Dedifferentiated amniotic fluid mesenchymal stem cell (primary cell): ENCODE data around the gene SAG.
"Not testable (repeated sequence)": the region's sequence is repeated elsewhere in the genome, so short reads cannot be mapped to it uniquely, and the experiment has no call there.

Source experiments
- DNase-seq: peaks from one replicate; pipeline ENCODE4 v3.0.0-alpha.2; 2016; ENCODE audit errors: extremely low spot score

Gene SAG

DNA sequence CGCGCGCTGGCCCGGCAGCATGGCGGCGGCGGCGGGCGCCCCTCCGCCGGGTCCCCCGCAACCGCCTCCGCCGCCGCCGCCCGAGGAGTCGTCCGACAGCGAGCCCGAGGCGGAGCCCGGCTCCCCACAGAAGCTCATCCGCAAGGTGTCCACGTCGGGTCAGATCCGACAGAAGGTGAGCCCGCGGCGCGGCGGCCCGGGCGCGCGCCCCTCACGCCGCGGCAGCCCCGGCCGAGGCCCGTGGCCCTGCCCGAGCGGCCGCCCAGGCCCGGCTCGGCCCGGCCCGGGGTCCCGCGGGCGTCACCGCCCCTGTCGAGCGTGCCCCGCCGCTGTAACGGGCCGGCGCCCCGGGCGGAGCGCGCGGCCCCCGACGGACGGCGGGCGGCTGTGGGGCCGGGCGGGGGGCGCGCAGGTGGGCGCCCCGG is 46.9 kb downstream of the SAG start:
- no peak for DNase-seq

DNA sequence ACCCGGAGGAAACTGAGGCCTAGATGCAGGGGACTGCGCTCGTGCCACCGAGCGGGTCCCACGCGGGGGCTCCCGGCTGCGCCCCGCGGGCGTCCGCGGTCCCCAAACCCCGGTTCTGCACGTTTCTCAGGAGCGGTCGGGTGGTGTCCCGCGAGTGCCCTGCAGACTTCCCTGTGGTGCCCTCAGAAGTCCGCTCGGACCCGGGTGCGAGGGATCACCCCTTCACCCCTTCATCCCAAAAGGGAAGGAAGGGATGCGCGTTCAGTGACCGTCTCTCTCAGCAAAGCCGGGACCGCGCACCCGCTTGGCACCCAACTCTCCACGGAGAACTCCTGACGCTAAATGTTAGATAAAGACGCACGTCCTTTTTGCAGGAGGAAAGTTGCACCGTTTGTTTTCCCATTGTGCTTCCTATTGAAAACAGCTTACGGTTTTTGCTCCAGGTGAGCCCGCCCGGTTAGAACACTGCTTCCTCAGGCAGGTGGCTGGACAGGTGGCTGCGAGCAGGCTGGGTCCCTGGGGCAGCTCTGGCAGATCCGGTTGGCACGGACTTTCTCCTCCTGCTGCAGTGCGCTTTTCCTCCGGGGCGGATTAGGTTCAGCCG is 47.5 kb downstream of the SAG start:
- DNase-seq, result no peak

DNA sequence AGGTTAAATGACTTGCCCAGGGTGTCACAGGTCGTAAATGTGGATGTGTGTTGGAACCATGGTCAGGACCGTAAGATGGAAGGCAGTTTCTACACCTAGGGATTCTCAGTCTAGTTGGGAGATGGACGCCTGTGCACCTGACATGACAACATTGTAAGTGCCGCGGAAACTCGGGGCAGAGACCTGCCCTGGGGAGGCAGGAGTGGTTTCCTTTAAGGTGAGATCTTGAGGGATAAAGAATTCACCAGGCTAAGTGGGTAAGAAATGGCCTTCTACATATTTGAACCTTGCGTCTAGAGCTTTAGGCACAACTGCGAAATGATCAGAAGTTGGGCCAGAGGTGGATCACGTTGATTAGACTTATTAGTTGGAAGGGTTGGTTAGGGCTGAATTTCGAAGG is 48.3 kb downstream of the SAG start:
- no peak for DNase-seq

DNA sequence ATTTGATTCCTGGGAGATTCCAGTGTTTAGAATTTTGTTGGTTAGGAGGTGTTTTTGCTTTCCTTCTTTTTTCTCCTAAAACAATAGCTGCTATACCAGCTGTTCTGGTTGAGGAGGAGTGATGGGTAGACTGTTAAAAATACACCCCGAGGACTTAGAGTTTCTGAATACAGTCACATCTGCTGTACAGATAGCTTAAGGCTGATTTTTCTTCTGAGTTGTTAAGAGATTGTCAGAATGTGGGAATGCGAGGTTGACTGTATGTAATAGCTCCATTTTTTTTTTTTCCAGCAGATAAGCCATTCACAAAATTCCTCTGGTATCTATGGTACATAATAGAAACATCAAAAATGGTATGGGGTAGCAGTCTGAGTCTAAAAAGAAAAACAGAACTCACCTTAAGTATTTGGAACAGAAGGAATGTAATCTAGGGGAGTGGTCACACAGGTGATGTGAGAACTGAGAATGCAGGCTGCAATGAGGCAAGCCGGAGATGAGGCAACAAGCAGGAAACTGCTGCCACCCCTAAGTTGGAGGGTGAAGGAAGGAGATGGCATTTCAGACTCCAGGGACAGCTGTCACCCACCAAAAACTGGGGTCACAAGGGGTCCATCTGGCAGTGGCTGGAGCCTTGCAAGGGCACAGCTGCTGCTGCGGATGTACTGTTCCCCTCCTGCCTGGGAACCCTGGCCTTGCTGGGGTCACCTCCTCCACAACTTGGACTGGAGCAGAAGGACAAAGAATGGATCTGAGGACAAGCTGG is 49.1 kb downstream of the SAG start:
- DNase-seq, result no peak

DNA sequence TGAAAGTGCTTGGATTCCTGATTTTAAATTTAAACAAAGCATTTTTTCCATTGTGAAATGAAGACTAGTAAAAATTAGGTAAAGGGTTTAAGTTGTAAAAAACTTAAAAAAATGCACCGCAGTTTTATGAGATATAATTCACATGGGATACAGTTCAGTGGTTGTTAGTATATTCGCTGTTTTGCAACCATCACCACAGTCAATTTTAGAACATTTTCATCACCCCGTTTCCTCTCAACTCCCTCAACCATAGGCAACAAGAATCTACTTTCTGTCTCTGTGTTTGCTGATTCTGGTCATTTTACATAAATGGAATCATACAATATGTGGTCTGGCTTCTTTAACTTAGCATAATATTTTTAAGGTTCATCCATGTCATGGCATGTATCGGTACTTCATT is 50.7 kb downstream of the SAG start:
- no peak for DNase-seq

DNA sequence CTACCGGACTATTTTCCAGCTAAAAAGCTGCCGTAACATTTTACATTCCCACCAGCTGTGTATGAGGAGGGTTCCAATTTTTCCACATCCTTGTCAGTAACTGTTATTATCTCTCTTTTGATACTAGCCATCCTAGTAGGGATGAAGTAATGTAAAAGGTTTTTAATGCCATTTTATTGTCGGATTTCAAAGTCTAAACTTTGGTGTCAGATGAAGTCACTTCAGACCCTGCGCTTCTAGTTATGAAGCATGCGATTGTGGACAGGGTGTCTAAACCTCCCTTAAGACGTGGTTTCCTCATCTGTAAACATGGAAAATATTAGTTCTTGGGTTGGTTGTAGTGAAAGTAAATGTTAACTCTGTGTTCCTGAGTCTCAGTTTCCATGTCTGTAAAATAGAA is 51.3 kb downstream of the SAG start:
- no peak for DNase-seq

DNA sequence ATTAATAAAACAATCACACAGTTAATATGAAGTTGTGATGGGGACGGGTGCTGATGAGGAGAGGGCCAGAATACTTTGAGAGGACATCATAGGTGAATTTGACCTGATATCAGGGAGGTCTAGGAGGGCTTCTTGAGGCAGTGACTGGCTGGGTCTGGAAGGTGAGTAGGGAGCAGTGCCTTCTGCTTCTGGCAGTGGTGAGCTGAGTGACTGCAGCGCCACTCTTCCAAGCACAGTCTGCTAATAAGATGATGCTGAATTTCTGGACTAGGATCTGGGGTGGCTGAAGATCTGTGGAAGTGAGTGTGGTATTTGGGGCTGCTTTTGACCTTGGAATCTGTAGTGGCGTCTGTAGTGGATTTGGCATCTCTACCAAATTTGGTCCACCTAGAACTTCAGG is 52.2 kb downstream of the SAG start:
- DNase-seq, result no peak

DNA sequence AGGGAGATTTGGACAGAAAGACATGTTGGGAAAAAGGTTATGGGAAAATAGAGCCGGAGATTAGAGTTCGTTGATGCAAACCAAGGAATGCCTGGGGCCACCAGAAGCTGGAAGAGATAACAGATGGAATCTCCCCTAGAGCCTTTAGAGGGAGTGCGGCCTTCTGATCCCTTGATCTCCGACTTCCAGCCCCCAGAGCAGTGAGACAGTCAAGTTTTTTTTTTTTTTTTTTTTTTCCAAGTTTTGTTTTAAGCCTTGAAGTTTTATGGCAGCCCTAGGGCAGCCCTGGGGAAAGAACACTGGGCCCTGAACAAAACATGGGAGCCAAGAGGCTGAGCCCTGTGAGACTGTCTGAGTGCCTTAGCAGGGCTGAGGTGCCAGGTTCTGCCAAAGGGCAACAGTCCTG is 53.2 kb downstream of the SAG start:
- DNase-seq, result no peak

DNA sequence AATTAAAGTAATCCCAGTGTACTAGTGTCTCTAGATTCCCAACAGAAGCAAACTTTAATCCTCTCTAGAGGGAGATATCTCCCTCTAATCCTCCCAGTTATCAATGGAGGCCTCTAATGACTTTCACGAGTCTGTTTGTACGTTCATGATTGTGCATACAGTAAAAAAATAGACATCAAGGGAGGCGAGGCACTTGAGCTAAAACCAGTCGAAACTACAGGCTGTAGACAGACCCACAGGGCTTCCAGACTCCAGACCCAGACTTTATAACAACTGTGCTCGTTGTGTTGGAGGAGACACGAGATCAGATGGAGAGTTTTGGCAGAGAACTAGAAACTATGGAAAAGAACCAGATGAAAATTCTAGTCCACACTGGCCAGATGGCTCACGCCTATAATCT is 53.7 kb downstream of the SAG start:
- no peak for DNase-seq

DNA sequence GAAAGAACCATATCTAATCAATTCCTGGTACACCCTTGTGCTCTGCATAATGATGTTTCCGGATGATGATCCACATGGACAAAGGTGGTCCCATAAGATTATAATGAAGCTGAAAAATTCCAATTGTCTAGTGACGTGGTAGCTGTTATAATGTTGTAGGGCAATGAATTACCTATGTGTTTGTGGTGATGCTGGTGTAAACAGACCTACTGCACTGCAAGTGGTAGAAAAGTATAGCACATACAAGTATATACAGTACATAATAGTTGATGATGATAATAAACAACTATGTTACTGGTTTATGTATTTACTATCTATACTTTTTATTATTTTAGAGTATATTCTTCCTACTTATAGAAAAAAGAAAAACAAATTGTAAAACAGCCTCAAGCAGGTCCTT is 55.1 kb downstream of the SAG start:
- DNase-seq, result no peak

DNA sequence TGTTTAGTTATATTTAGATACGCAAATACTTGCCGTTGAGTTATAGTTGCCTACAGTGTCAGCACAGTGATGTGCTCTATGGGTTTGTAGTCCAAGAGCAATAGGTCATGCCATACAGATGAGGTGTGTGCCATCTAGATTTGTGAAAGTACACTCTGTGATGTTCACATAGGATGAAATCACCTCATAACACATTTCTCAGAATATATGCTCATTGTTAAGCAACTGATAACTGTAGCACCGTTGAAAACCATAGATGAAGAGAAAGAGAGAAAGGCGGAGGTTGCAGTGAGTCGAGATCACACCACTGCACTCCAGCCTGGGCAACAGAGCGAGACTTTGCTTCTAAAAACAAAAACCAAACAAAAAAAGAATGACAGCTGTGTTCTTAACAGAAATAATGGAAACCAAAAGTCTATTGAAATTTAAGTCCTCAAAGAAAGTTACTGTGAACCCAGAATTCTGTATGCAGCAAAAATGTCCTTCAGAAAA is 56.2 kb downstream of the SAG start:
- no peak for DNase-seq

DNA sequence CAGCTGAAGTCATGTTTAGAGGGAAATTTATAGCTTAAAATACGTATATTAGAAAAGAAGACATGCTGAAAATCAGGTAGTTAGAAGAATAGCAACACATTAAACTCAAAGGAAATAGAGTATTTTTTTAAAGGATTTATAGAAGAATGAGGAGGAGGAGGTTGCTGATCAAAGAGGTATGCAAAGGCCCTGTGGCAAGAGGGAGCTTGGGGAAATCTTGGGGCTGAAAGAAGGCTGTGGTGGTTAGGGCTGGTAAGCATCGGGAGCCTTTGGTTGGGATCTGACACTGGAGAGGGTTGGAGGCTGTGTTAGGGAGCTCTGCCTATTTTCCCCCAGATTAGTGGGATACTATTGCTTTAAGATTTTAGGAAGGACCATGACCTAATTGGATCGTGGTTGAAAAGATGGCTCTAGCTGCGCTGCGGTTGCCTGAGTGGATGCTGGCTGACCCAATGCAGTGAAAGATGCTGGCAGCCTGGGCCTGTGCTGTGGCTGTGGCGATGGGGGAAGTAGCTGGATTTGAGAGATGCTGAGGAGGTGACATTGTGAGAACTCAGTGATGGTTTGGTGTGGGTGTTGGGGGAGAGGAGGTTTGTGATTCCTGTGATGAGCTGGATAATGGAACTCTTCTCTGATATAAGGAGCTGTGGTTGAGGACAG is 58.4 kb downstream of the SAG start:
- no peak for DNase-seq

DNA sequence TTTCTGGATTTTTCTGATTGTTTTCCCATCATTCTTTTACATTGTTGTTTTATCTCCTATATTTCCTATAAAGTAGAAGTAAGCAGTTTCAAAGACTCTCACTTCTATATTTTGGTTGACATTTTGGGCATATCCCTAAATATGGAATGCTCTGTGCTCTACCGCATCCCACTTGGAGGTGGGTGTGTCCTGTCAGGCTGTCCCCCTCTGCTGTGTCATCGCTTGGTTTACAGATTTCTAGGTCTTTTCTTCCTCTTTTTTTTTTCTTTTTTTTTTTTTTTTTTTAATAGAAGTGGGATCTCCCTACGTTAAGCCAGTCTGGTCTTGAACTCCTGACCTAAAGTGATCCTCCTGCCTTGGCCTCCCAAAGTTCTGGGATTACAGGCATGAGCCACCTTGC is 60.0 kb downstream of the SAG start:
- no peak for DNase-seq

DNA sequence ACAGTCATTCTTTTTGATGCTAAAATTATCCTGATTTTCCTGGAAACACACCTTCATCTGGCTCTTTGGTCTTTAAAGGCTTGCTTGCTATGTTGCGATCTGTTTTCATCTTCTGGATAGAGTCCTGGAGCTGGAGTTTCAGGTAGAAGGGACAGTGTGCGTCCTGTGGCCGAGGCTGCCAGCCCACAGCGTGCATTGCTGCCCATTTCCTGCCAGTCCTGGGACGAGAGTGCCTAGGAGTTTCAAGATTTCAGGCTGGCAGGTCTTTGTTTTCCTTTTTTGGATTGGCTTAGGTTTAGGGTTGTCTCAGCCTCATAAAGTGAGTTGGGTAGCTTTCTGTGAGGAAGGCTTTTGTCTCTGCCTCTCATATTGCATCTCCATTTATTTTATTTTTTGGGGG is 61.1 kb downstream of the SAG start:
- no peak for DNase-seq

DNA sequence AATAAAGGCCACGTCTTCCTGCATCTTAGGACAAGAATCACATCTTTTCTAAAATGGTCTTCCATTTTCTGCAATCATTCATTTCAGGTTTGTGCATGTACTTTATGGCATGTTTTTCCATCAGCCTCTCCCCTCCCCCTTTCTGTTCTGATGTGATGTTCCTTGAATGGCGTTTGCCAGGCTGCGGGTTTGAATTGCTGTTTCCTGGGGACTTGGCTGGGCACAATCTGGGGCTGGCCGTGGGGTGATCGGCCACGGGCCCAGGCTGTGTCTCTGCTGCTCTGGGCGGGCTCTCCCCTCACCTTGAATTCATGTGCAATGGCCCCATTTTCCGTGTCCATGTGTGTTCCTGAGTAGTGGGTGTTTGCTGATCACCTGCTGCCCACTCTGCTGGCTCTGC is 61.8 kb downstream of the SAG start:
- no peak for DNase-seq

DNA sequence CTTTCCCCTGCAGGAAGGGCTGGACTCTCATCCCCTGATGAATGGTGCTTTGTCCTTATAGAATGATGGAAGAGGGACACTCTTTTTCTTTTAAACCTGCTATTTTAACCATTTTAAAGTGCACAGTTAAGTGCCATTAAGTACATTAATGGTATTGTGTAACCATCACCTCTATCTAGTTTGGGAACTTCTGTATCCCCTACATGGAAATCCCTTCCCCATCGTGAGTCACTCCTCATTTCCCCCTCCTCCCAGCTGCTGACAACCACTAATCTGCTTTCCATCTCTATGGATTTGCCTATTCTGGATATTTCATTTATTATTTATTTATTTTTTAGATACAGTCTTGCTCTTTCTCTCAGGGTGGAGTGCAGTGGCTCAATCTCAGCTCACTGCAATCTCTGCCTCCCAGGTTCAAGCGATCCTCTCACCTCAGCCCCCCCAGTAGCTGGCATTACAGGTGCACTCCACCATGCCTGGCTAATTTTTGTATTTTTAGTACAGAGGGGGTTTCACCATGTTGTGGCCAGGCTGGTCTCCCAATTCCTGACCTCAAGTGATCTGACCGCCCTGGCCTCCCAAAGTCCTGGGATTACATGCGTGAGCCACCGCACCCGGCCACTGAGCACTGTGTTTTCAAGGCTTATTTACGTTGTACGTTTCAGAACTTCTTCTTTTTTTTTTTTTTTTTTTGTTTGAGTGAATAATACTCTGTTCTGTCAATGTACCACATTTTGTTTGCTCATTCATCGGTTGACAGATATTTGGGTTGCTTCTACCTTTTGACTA is 62.5 kb downstream of the SAG start:
- DNase-seq, result no peak

DNA sequence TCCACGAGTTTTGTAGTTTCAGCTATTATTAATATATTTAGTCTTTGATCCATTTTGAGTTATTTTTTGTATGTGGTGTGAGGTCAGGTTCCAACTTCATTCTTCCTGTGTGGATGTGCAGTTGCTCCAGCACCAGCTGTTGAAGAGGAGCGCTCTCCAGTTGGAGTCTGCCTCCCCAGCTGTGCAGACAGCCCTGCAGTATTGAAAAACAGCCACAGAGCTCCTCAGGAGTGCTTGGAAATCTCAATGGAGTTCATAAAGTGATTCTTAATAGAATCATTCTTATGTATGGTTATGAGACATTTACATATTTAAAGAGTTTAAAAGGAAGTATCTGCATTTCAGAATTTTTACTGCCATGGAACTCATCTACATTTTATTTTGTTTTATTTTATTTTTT is 64.0 kb downstream of the SAG start:
- DNase-seq, result no peak

DNA sequence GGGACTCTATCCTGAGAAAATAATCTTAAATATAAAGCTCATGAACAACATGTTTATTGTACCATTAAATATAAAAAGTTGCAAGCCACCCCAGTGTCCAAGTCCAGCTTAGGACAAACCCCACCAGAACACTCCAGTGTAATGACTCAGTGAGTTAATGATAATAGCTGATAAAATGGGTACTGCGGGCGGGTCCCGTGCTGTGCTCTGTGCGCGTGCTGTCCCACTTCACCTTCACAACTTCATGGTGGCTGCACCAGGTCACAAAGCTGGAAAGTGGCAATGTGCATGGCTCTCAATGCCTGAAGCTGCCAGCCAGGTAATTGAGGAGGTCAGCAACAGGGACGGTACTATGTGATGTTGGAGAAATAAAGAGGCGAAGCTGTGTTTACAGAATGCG is 65.2 kb downstream of the SAG start:
- DNase-seq, result no peak

DNA sequence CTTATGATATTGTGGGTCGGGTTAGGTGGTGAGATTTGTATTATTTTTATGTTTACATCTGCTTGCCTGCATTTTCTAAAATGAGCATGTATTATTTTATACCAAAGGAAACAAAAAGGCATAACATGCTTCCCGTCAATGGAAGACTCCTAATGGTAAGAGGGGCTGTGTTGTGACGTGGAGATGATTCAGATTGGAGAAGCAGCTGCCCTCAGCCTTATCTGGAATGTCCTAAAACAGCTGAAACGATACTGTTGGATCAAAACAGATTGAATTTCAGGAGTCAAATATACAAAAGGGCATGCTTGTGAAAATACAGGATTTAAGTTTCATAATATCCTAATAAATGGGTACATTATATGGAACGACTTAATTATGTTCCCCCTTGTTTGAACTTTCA is 65.7 kb downstream of the SAG start:
- no peak for DNase-seq

DNA sequence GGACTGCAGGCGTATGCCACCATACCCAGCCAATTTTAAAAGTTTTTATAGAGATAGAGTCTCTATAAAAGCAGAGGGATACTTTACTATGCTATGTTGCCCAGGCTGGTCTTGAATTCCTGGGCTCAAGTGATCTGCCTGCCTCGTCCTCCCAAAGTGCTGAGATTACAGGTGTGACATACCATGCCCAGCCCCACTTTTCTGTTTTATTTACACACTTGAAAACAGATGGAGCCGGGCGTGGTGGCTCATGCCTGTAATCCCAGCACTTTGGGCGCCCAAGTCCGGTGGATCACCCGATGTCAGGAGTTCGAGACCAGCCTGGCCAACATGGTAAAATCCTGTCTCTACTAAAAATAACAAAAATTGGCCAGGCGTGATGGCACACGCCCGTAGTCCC is 67.2 kb downstream of the SAG start:
- DNase-seq, result not testable (repeated sequence)

DNA sequence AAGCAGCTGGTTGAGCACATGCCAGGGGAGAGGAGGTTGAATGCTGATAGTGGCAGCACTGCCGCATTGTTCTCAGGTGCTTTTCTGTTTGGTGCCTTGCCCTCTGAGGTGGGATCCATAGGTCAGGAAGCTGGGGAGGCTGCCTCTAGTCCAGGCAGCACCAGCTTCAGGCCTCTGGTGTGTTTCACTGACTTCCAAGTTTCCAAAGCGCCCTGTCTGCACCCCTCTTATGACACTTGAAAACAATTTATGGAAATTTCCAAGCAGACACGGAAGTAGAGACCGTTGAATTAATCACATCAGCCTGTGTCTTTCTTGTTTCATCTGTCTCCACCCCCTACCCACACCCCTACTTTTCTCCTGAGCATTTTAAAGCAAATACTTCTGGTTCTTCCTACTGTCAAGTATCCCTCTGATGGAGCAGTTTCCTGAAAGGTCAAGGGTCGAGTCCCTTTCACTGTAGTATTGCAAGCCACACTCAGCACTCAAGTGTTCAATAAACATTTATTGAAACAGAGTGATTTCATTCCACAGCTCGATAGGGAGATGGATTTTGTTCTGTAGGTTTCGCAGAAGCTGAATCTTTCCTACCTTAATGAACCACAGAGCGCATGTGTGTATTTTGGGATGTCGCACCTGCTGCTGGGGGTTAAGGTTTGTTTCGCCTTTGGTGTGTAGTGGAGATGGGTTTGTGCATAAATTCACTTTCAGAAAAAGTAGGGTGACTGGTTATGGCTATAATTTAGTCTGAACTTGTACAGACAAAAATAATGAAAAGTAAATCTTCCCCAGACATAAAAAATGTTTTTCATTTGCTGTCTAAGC is 68.1 kb downstream of the SAG start:
- DNase-seq, result no peak

DNA sequence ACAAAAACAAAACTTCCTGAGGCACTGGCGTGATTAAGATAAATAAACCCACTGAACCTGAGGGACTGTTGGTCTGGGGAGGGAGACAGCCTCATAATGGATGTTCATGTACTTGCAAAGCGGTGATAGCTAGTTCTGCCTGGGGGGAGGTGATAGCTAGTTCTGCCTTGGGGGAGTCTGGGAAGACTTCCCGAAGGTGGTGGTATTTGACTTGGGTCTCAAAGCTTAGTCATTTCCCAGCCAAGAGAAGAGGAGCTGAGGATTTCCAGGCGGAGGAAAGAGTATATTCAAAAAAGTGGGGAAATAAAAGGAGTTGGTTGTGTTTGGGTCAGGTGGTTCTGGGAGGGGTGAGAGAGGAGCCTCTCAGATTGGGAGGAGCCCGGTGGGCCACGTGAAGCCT is 71.4 kb downstream of the SAG start:
- DNase-seq, result no peak
